ENCODE data around the gene PKD1.
"Not testable (repeated sequence)": the region's sequence is repeated elsewhere in the genome, so short reads cannot be mapped to it uniquely, and the experiment has no call there.

Gene PKD1

DNA sequence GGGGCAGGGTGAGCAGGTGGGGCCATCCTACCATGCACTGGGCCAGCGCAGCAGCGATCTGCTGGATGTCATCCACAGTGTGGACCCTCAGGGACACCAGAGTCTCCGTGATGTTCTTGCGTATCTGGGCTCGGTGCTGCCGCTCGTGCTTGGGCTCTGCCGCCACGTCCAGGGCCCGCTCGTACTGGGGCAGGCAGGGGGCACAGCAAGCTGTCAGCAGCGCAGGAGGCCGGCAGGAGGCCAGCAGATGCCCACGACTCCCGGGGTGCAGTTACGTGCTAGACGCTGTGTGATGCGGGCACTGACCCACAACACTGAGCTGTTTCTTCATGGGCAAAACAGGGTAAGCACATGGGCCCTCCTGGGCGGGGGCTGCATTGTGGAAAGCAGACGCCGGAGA is 30.4 kb downstream of the PKD1 start:
- not testable (repeated sequence) for DNase-seq

DNA sequence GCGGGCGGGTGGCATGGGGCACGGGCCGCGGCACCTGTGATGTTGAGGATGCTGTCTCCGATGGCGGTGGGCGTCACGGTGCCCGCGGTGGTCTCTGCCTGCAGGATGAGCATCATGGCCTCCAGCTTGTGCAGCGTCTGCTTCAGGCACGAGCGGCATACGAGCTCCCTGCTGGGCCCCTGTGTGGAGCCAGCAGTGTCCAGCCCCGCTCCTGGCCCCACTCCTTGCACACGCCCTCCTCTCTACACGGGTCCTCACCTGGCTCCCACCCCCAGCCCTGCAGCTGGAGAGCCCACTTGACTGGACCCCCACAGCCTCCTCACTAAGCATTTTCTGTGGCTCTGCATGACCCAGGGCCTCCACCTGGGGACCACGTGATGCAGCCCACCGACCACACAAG is 31.2 kb downstream of the PKD1 start:
- not testable (repeated sequence) for DNase-seq

DNA sequence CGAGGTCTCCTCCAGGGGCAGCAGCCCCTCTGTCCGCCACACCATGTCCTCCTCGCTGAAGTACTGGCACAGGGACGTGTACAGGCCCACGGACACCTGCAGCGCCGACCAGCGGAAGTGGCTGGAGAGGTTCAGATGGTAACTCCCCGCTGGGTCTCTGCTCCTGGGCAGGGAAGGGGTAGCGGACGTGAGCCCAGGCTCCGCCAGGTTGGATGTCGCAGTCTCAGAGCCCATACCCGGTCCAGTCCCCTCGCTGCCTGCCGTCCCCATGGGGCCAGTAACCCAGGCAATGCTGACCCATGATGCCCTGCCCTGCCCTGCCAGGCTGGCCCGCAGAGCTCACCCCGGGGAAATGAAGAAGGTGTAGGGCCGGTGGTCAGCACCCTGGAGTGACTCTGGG is 33.2 kb downstream of the PKD1 start:
- no peak for DNase-seq

DNA sequence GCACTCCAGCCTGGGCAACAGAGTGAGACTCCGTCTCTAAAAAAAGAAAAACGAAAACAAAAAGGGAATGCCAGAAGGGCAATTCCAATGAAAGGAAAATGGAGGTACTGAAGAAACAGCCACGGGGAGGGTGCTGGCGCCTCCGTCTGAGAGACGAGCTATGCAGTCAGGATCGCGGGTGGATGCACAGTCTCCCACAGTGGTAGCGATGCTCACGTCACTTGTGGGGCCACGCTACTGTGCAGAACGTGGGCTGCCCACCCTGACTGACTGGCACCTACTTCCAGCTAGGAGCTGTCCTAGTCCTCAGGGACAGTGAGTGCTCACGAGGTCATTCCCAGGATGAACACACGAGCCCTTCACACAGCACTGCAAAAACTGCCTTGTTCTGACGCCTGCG is 34.1 kb downstream of the PKD1 start:
- DNase-seq = not testable (repeated sequence)

DNA sequence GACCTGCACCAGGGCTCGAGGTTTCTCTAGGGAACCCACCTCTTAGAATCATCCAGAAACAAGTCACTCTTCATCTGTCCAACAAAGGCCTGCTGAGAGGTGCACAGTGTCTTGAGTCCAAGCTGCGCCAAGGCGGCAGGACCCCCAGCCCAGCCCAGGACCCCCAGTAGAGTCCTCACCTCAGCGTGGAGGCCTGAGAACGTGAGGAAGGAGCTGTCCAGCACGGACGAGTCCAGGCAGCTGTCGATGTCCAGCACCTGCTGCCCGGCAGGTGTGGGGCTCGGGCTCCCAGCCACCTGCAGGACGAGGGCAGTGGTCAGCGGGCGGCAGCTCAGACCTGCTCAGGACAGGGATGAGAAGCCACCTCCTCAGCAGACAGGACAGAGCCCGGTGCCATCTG is 38.0 kb downstream of the PKD1 start:
- DNase-seq = not testable (repeated sequence)

DNA sequence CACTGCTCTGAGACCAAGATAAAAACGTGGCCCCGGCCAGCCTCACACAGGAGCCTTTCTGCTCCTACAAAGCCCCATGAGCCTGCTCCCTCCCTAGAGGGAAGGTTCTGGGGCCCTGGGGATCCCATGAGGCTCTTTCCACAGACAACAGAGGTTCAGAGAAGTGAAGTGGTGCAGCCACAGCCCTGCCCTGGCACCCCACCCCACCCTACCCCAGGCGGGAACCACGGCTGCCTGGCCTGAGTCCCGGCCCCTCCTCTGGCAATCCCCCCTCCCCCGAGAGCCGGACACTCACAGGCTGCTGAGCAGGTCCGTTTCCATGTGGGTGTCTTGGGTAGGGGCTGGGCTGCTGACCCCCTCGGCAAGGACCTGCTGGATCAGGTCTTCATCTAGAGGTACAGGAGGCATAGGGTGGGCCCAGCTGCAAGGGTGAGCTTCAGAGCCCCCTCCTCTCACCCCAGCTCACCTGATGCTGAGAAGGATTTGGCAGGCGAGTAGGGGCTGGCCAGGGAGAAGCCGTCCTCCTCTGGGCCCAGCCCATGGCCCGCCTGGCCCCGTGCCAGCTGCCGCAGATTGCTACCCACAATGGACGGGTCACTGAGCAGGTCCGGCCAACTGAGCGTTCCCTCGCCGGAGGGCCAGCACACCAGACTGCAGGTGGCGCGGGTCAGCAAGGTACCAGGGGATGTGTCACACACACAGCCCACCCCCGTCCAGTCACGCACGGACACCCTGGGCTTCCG is 38.7 kb downstream of the PKD1 start:
- no peak for DNase-seq

DNA sequence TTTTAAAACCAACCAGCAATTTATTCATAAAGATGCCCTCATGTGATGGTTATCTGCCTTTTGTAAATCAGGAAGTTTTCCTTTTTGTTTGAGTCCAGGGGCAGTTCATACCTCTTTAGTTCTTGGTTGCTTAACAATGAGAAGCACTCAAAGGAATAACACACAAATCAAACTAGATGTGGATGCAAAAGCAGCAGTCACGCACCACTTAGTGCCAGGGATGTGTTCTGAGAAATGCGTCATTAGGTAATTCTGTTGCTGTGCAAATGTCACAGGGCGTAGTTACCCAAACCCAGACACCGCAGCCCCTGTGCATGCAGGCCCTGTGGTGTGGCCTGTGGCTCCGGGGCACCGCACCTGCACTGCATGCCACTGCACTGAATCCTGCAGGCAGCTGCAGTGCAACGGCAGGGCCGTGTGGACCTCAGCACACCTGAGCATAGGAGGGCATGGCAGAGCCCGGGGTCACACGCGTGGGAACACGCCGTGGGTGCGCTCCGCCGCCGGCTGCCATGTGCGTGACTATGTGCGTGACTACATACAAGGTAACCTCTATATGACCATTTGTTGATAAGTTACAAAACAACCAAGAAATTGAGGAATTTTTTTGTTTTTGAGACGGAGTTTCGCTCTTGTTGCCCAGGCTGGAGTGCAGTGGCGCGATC is 39.6 kb downstream of the PKD1 start:
- no peak for DNase-seq

DNA sequence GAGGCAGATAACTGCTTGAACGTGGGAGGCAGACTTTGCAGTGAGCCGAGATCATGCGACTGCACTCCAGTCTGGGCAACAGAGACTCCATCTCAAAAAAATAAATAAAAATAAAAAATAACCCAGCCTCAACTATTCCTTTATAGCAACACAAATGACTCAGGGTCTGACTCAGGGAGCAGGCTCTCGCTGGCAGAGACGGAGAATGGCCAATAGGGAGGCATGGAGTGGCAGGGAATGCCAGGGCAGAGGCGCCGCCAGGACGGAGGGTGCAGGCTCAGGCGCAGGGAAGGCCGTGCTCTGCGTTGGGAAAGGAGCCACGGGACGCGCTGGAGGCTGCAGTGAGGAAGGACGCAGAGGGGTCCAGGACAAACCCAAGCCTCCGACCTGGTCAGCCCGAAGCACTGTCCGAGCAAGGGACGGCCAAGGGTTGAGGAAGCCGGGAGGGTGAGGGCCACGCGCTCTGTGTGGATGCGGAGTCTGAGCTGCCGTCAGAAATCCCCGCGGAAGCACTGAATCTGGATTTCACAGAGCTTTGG is 40.3 kb downstream of the PKD1 start:
- no peak for DNase-seq

DNA sequence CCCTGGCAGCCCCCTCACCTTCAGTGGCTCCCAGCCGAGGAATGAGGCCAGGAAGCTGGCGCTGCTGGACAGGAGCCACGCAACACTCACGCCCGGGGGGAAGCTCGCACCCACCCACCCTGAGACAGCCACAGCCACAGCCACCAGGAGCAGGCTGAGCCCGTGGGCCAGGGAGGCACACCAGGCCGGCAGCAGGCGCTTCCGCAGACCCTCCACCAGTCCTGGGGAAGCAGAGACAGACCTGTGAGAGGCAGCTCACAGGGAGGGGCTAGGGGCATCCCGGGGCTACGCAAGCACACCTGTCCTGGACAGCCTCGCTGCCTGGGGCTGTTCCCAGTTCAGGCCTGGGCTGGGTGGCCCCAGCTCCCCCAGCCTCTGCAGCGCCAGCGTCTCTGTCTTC is 41.9 kb downstream of the PKD1 start:
- DNase-seq = no peak

DNA sequence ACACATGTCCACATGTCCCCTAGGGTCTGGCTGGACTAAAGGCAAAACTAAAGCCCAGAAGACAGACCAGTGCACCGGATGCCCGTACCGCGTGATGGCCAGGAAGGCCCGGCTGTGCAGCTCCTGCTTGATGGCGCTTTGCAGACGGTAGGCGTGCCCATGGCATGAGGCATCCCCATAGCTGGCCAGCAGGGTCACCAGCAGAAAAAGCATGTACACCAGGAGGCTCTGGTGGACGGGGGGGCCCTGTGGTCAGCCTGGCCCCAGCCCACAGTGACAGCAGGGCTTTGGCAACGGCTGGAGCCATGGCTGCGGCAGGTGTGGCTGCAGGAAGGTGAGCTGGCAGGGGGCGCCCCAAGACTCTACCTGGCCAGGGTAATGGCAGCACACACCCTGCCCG is 42.8 kb downstream of the PKD1 start:
- DNase-seq = no peak

DNA sequence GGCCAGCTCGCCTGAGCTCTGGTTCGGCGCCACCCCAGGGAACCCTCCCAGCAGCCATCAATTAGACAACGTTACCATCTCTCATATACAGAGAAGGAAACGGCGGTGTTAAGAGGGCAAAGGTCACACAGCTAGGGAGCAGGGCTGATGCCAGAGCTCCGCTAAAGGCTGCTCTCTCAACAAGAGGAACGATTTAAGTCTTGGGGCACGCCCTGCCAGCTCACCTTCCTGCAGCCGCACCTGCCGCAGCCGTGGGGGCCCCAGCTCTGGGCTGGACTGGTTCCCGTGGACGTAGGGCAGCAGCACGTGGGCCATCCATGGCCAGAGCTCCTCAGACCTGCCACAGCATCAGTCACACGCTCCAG is 43.5 kb downstream of the PKD1 start:
- DNase-seq = no peak

DNA sequence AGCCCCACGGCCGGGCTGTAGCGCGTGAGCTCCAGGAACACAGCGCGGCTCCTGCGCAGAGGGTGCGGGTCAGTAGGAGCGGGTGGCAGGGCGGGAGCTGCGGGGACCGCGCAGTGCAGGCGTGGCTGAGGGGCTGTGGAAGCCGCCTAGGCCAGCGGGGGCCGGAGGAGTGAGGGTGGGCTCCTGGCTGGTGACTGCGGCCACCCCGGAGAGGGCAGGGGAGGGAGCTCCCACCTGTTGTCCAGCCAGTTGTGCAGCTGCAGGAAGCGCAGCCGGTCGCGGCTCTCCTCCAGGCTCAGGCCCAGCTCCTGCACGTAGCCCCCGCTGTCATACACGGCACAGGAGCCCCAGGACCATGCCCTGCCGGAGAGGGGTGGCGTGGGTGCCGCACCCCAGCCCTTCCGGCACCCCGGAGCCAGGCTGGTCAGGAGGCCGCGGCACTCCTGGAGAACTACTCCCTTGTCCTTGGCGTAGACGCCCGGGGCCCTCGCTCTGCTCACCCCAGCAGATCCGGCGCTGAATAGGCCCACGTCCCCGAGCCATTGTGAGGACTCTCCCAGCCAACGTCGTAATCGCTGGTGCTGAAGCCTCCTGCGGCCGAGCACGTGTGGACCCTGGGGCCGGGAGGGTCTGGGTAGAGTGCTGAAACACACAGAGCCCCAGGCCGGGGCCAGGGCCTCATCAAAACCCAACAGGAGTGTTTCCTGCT is 44.0 kb downstream of the PKD1 start:
- DNase-seq = no peak

DNA sequence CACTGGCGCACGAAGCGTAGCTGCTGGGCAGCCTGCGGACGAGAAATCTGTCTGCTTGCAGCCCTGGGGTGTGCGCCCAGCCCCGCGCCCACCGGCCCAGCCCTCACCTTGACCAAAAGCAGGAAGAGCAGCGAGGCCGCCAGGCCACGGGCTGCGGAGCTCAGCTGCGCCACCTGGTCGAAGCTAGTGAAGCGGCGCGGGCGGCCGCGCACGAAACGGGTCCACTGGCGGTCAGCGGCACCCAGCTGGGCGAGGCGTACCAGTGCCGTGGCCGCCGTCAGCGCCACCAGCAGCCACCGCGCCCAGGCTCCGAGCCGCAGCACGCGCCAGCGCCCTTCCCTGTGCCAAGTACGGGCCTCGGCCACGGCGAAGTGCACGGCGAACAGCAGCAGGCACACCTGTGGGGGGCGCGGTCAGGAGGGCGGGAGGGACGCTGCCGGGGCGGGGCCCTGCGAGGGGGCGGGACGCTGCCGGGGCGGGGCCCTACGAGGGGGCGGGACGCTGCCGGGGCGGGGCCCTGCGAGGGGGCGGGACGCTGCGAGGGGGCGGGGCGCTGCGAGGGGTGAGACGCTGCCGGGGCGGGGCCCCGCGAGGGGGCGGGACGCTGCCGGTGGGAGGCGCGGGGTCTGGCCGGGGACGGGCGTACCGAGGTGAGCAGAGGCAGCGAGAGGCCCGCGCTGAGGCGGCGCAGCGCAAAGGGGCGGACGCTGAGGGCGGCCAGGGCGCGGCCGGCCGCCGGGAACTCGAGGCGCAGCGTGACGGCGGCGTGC is 44.7 kb downstream of the PKD1 start:
- peak; percentile 82 for DNase-seq

DNA sequence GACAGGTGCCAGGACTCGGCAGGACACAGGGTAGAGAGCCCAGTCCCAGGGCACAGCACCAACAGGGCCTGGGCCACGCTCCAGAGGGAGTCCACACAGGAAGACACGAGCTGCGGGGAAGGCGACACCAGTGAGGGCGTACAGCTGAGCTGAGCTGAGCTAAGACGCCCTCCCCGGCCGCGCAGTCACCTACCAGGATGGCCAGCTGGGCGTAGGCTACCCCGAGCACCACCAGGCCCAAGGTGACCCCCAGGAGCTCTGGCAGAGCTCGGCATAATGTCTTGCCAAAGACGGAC is 45.3 kb downstream of the PKD1 start:
- DNase-seq = no peak

DNA sequence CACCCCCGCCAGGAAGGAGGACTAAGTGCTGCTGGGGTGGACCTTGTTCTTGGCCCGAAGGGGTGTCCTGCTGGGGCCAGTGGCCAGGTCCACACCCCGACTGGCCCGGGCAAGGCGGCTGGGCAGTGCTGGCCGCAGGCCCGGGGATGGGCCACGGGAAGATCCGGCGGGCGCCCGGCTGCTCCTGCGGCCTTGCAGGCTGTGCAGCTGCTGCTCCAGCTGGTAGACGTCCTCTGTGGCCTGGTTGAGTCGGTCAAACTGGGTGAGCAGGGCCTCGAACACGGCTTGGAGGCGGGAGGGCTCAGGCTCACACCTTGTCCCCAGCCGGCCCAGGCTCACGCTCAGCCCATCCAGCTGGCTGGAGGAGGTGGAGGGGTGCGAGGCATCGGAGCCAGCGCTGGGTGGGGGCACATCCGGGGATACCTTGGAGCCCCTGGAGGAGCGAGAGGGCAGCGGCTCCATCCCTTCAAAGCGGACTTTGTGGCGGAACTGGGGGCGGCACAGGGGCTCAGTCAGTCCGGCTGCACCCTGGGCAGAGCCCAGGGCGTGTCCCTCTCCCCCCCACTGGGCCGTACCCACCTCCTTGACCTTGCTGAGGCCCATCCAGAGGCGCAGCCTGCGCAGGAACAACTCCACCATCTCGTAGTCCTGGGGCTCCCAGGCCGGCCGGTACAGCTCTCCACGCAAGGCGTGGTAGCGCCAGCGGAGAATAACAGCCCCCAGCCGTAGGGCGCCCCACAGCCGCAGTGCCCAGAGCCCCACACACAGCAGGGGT is 45.8 kb downstream of the PKD1 start:
- DNase-seq = no peak

DNA sequence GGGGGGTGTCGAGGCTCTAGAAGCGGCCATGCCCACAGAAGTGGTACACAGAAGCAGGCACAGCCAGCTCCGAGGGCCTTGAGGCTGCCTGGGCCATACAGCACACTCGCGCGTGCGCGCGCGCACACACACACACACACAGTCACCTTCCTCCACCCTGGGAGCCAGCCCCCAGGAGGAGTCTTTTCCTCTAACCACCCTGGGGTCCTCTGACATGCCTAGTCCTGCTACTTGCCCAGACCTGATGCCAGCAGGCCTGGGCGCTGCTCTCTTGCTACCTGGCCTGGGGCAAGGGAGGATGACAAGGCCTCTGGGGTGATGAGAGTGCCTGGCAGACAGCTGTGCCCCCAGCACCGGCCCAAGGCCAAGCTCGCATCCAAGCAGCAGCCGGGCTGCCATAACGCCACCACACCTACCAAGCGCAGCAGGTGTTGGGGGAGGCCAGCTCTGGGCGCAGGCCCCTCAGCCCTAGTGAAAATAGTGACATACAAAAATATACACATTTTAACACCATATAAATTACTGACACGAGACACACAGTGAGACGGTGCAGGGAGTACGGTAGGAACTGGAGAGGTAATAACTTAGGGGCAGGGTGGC is 46.8 kb downstream of the PKD1 start:
- DNase-seq = no peak

DNA sequence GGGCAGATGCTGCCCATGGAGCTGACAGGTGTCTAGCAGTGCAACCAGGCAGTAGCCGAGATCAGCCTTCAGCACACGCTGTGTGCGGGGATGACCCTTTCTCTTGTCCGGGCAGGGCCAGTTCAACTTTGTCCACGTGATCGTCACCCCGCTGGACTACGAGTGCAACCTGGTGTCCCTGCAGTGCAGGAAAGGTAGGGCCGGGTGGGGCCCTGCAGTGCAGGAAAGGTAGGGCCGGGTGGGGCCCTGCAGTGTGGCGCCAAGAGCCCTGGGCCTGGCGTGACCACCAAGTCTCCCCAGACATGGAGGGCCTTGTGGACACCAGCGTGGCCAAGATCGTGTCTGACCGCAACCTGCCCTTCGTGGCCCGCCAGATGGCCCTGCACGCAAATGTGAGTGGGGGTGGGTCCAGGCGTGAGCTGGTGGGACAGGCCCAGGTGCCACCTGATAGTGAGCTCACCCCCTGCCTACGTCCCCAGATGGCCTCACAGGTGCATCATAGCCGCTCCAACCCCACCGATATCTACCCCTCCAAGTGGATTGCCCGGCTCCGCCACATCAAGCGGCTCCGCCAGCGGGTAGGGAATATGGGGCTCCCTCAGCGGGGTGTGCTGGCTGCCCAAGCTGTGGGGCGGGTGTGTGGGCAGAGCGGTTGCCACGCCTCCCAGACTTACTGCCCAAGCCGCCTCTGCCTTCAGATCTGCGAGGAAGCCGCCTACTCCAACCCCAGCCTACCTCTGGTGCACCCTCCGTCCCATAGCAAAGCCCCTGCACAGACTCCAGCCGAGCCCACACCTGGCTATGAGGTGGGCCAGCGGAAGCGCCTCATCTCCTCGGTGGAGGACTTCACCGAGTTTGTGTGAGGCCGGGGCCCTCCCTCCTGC is 47.7 kb downstream of the PKD1 start:
- DNase-seq = no peak

DNA sequence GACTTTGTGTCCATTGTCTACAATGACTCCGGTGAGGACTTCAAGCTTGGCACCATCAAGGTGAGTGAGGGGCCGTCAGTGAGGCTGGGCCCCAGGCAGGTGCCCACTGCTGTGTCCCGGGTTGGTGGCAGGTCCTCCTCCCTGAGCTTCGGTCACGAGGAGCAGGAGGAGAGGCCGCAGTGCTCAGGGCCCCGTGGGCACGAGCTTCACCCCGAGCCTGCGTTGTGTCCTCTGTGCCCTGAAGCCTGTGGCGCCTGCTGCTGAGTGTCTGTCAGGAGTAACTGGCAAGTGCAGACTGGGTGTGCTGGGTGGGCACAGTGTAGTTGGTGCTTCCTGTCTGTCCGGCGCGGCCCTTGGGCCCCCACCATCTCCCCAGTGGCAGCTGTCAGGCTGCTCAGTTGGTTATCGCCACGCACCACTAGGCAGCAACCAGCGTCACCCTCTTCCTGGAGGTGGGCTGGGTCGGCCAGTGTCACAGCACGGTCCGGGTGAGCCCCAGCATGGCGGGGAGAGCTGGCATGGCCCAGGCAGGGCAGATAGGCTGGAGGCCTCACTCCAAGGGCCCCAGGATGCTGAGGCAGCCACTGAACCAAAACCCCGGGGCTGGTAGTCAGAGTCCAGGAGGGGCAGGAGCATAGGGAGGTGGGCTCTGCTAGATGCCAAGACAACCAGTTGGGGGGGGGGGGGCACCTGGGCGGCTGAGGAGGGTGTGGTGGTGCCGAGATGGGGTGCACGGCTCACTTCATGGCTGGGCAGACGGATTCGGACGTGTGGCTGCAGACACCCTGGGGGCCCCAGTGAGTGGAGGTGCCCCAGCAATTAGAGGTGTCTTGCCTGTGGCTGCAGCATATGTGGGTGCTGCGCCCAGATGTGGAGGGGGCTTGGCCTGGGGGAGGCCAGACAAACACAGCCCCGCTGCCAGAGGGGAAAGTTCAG is 48.6 kb downstream of the PKD1 start:
- no peak for DNase-seq

DNA sequence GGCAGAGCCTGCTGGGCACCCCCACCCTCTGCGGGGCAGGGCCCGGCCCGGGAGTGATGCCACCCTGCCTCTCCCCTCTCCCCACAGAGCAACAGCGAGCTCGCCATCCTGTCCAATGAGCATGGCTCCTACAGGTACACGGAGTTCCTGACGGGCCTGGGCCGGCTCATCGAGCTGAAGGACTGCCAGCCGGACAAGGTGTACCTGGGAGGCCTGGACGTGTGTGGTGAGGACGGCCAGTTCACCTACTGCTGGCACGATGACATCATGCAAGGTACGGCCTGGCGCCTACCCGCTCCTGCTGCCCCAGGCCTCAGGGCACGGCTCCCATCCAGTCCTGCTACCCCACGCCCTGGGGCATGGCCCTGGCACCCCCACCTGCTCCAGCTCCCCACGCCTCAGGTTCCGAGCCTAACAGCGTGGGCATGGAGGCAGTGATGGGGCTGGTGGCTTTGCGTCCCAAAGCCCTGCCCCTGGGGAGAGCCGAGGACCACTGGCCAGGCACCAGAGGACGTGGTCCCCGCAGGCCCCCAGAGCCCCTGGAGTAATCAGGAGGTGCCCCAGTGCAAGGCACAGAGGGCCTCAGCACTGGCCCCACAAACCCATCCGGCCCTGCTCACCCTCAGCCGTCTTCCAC is 49.5 kb downstream of the PKD1 start:
- no peak for DNase-seq
